Measurements from ENCODE around the gene STX7. TPM values are rescaled to one million over a fixed set of nuclear protein-coding genes. Genes with fewer than 3 reads are reported as not detected.

The STX7 gene
- total RNA-seq, 2 experiments from 2014 or later = 16.2 to 19.0 TPM

DNA sequence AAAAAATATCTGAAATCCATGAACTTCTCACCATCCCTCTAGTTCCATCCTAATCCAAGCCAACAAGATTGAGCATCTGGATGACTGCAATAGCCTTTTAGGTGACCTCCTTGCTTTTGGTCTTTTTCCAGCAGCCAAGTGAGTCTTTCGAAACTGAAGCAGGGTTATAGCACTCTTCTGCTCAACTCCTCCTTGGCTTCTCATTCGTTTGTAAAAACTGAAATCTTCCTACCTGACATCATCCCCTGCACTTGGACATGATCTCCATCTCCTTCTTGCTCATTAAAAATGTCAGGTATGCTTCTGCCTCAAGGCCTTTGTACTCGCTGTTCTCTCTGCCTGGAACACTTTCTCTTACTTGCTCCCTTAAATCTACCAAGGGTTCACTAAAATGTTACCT is 46.0 kb downstream of the STX7 start:
- H3K36me3 Mint-ChIP-seq = peaks cover 13% of the 10 kb centered on the region
- H3K27me3 Mint-ChIP-seq = no peaks in the 10 kb centered on the region
- no peak for DNase-seq
- H3K4me3 Mint-ChIP-seq = no peak overlapping the region
- H3K27ac Mint-ChIP-seq = no peak overlapping the region
- no peaks in the 10 kb centered on the region for H3K4me1 Mint-ChIP-seq (ENCODE audit: low read depth)
- intact Hi-C loops (cut with micrococcal nuclease) = no loop called here
- POLR2A ChIA-PET = no interaction called here
- CTCF ChIA-PET = interaction anchor here (0.6 to 1.5 kb wide), 2 partner anchors 187 to 432 kb away, joined by 3 to 6 read pairs; no protein-coding TSS in a partner anchor
- no peaks in the 10 kb centered on the region for H3K9me3 Mint-ChIP-seq

DNA sequence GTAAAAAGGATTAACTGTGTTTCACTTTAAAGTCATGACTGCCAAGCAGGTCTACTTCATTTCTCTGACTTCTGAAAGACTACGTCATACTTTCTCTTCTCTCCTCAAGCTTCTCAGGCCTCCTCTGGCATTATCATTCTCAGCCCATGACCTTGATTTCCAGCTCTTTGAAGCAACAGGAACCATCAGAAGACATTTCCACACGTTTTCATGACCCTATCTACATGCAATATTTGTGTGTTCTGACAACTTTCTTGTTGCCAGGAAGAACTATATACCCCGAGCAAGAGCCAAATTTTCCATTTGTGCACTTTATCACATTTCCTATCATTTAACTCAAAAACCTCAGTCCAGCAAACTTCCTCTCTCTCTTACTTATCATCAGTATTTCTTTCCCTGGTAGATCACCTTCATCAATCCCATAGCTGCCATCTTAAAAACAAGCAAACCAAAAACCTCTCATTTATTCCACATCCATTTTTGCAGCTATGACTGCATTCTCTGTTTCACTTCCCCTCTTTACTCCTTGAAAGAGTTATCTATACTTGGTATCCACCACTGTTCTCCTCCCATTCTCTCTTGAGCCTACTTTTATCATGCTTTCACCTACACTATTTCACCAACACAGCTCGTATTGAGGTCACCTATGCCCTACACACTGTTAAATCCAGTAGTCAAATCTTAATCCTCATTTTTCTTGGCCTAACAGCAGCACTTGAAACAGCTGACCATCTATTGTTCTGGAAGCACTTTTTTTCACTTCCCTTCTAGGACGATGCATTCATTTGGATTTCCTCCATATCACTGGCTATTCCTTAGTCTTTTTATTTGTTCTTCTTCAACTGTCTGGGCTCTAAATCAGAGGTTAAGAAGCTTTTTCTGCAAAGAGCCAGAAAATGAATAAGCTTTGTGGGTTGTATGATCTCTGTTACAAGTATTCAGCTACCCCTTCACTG is 47.1 kb downstream of the STX7 start:
- Mint-ChIP-seq H3K27me3 (no peaks in the 10 kb centered on the region), H3K27ac (no peak overlapping the region), H3K4me1 (ENCODE audit: low read depth) (no peaks in the 10 kb centered on the region), H3K36me3 (peaks cover 14% of the 10 kb centered on the region), H3K9me3 (no peaks in the 10 kb centered on the region), H3K4me3 (no peak overlapping the region)
- POLR2A ChIA-PET = interaction anchor here (0.7 kb wide), 1 partner anchor 1173 kb away, joined by 3 read pairs; no protein-coding TSS in a partner anchor
- CTCF ChIA-PET = interaction anchor here (0.6 to 2.0 kb wide), 3 partner anchors 18 to 186 kb away, joined by 4 to 13 read pairs (median 5); no protein-coding TSS in a partner anchor
- DNase-seq = no peak
- intact Hi-C loops (cut with micrococcal nuclease) = no loop called here

DNA sequence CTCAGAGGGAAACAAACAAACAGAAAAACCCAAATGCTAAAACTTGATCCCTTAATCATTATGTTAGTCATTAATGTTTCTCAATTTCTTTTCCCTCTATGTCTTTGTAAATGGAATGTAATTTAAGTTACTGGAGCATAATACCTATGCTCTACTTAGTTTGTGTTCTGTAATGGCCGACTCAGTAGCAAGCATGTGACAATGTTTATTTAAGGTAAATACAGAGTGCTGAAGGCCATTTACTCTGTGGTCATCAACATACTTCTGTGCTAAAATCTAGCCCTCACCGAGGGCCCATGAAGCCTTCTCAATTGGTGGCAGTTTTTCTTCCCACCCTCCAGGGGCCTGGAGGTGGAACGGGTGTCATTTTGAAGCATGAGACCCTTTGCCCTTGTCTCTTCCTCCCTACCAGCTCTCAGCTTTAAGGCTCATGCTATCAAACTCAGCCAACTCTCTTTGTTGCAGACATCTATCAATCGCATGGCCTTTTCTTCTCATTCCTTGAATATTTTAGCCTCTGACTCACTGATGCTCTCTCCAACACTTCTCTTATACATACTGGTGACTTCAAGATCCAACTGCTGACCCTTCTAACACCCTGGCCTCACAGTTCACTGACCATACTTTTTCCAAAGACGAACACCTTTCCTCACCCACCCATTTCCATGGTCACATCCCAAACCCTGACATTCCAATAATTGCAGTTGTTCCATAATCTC is 48.2 kb downstream of the STX7 start:
- intact Hi-C loops (cut with micrococcal nuclease) = no loop called here
- Mint-ChIP-seq H3K4me3 (no peak overlapping the region), H3K27ac (no peak overlapping the region), H3K4me1 (ENCODE audit: low read depth) (no peaks in the 10 kb centered on the region), H3K27me3 (no peaks in the 10 kb centered on the region), H3K9me3 (no peaks in the 10 kb centered on the region), H3K36me3 (peaks cover 15% of the 10 kb centered on the region)
- ChIA-PET CTCF (interaction anchor here (1.3 to 2.0 kb wide), 2 partner anchors 20 to 185 kb away, joined by 5 to 13 read pairs; no protein-coding TSS in a partner anchor), POLR2A (no interaction called here)
- DNase-seq = no peak

DNA sequence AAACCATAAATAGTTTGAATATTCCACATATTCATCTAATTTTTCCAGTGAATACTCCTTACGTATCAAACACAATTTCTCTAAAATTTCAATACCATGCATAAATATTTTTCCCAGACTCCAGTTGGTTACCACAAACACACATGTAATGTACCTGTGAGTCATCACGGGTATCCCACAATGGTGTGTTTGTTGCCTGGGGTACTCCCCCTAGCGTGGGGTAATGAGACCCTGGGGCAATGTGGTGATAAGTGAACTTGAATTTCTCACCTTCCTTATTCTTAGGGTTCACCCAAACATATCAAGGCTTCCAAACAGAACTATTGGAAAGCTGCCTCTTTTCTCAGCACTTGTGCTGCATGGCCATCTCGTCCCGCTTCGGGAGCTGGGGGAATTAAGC is 51.0 kb downstream of the STX7 start:
- no peaks in the 10 kb centered on the region for H3K4me1 Mint-ChIP-seq (ENCODE audit: low read depth)
- no peak overlapping the region for H3K27ac Mint-ChIP-seq
- DNase-seq = no peak
- no peak overlapping the region for H3K4me3 Mint-ChIP-seq
- ChIA-PET POLR2A (no interaction called here), CTCF (interaction anchor here (0.8 kb wide), 1 partner anchor 182 kb away, joined by 3 read pairs; no protein-coding TSS in a partner anchor)
- peaks cover 26% of the 10 kb centered on the region for H3K36me3 Mint-ChIP-seq
- no peaks in the 10 kb centered on the region for H3K27me3 Mint-ChIP-seq
- no peaks in the 10 kb centered on the region for H3K9me3 Mint-ChIP-seq
- intact Hi-C loops (cut with micrococcal nuclease) = no loop called here

DNA sequence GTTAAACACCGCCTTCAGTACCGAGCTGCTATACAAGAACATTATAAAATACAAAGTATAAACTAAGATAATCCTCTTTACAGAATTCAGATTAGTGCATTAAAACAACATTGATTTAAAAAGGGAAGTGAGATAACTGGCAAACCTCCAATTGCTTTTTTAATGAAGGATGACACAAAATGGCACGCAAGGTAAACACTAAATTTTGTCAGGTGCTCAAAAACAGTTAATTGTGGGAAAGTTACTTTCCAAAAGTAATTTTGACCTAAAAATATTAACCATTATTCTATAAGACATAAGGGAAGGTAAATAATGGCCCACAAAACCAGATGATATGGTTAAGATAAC is 53.3 kb downstream of the STX7 start:
- CTCF ChIA-PET = interaction anchor here (1.6 kb wide), 1 partner anchor 180 kb away, joined by 4 read pairs; no protein-coding TSS in a partner anchor
- intact Hi-C loops (cut with micrococcal nuclease) = no loop called here
- H3K27ac Mint-ChIP-seq = no peak overlapping the region
- peaks cover 33% of the 10 kb centered on the region for H3K36me3 Mint-ChIP-seq
- DNase-seq = no peak
- no peak overlapping the region for H3K4me3 Mint-ChIP-seq
- no peaks in the 10 kb centered on the region for H3K27me3 Mint-ChIP-seq
- POLR2A ChIA-PET = no interaction called here
- H3K9me3 Mint-ChIP-seq = no peaks in the 10 kb centered on the region
- no peaks in the 10 kb centered on the region for H3K4me1 Mint-ChIP-seq (ENCODE audit: low read depth)

DNA sequence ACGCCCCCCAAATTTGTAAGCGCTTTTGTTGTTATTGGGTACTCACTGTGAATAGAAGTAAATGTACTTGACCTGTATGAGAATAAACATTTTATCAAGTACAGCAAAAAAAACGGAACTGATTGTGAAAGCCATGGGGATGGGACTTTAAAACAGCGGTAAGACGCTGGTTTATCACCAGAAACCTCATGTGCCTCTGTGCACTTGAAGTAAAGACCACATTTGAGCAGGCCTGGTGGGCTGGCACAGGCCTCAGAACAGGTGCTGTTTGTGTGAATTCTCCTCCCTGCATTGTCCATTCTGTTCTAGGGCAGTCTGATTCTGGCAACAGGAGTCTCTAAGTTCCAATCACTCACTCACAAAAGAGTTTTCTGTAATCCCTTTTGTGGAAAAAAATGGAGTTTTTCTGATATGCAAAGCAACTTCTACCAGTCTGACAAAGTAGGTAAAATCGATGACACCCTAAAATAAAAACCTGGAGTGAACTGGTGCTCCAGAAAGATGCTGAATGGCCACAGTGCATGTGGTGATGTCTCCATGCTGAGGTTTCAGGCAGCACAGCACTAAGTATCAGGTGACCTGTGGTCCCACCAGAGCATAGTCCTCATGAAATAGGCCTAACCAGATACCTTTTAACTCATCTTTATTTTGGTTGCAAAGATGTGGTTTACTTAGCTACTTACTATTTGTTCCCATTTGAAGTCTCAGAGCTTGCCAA is 53.9 kb downstream of the STX7 start:
- no peaks in the 10 kb centered on the region for H3K27me3 Mint-ChIP-seq
- POLR2A ChIA-PET = no interaction called here
- peaks cover 33% of the 10 kb centered on the region for H3K36me3 Mint-ChIP-seq
- intact Hi-C loops (cut with micrococcal nuclease) = no loop called here
- DNase-seq = no peak
- H3K4me1 Mint-ChIP-seq (ENCODE audit: low read depth) = no peaks in the 10 kb centered on the region
- no peak overlapping the region for H3K27ac Mint-ChIP-seq
- CTCF ChIA-PET = no interaction called here
- H3K9me3 Mint-ChIP-seq = no peaks in the 10 kb centered on the region
- H3K4me3 Mint-ChIP-seq = no peak overlapping the region

DNA sequence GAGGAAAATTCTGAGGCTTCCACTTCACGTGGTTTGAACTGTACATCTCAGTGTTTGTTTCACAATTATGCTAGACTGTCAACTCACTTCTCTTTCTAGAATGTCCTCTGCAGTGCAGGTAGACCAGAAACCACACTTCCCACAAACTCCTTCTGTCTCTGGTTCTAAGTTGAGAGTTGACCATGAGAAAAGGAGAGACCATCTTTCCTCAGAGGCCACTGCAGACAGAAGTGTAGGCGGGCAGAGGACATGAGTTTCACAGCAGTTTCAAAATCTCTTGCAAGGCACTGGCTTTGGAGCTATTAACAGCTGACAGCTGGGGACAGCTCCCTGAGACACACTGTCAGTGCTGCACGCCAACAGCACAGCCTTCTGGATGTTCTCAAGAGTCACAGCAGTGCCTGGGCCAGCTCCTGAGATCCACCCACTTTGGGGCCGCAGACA is 56.2 kb downstream of the STX7 start:
- ChIA-PET POLR2A (no interaction called here), CTCF (interaction anchor here (2.4 kb wide), 1 partner anchor 177 kb away, joined by 8 read pairs; no protein-coding TSS in a partner anchor)
- no peak for DNase-seq
- Mint-ChIP-seq H3K9me3 (no peaks in the 10 kb centered on the region), H3K27me3 (no peaks in the 10 kb centered on the region), H3K36me3 (peaks cover 36% of the 10 kb centered on the region), H3K27ac (no peak overlapping the region), H3K4me1 (ENCODE audit: low read depth) (no peaks in the 10 kb centered on the region), H3K4me3 (no peak overlapping the region)
- intact Hi-C loops (cut with micrococcal nuclease) = no loop called here

DNA sequence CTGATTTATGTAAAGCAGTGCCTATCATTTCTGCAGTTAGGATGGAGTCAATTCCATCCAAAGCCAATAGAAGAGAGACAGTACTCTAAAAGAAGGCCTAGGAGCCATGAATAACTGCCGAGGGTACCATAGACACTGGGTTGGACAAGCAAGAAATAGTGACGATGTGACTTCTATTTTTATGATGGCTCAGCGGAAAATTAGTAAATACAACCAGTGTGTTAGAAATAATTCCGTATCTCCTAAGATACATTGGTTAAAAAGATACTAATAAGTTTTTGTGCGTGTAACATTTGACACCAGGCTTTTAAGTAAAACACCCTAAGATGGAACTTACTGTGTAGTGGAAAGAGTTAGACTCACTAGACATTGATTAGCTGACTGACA is 66.1 kb downstream of the STX7 start:
- ChIA-PET CTCF (interaction anchor here (0.9 kb wide), 1 partner anchor 228 kb away, joined by 3 read pairs; no protein-coding TSS in a partner anchor), POLR2A (no interaction called here)
- no peak for DNase-seq
- Mint-ChIP-seq H3K9me3 (peaks cover 21% of the 10 kb centered on the region), H3K27me3 (no peaks in the 10 kb centered on the region), H3K36me3 (peaks cover 20% of the 10 kb centered on the region), H3K4me1 (ENCODE audit: low read depth) (no peaks in the 10 kb centered on the region), H3K4me3 (no peak overlapping the region), H3K27ac (no peak overlapping the region)
- intact Hi-C loops (cut with micrococcal nuclease) = no loop called here

DNA sequence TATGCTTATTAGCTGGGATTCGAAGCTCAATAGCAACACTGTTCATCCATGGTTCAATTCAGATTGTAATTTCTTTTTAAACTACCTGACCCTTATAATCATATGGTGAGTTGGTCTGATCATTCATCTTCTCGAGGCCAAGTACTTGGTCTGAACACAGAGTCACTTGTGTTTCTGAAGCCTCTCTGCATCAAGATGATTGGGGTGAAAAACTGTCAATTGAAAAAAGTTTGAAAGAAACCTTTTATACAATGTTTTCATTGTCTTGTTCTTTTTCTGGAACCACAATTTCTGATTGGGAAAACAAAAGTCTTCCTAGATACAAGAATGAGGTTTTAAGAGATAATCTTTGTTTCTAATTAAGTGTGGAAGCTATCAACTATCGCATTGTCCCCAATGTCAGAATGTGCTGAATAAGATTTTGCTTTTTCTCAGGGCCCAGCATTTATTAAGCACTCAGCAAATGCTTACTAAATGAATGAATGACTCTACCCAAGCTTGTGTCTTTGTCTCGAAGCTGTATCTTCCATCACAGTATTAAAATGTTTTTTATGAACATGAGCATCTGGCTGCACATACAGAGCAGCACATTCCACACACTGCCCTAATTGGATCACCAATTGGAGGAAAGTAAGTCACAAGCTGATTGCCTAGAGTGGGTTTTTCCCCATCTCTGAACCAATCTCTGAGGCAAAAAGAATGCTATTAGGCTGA is 66.6 kb downstream of the STX7 start:
- peaks cover 26% of the 10 kb centered on the region for H3K9me3 Mint-ChIP-seq
- ChIA-PET CTCF (interaction anchor here (0.9 kb wide), 1 partner anchor 228 kb away, joined by 3 read pairs; no protein-coding TSS in a partner anchor), POLR2A (no interaction called here)
- no peaks in the 10 kb centered on the region for H3K27me3 Mint-ChIP-seq
- peaks cover 15% of the 10 kb centered on the region for H3K36me3 Mint-ChIP-seq
- intact Hi-C loops (cut with micrococcal nuclease) = no loop called here
- DNase-seq = no peak
- H3K4me3 Mint-ChIP-seq = no peak overlapping the region
- H3K4me1 Mint-ChIP-seq (ENCODE audit: low read depth) = no peaks in the 10 kb centered on the region
- H3K27ac Mint-ChIP-seq = no peak overlapping the region

DNA sequence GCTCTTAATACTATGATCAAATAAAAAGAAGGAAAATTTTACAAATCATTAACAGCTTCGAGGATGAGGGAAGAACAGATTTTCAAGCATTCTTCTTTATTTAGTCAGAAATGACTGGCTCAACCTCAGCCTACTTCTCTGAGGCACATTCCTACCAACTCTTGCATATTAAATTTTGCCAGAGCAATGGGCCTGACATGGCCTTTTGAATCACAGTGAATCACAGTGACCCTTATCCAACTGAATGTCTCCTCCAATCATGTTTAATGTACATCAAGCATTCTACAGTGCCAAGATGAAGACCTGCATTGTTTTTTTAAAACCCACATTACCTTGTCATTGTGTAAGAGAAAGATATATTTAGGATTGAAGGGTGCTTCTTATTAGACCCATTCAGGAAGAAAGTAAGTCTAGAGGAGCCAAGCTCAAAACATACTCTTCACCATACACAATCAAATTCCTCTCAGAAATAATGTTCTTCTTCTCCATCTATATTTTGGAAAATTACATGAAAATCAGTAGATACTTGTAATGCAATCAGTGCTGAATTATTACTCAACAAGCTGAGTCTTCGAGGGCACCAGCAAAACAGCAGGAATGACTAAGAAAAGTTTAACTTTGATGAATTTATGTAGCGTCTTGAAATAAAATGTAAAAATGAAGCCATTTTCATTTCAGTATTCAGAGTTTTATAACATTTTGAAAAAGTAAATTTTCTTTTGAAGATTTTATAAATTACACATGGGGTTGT is 67.5 kb downstream of the STX7 start:
- intact Hi-C loops (cut with micrococcal nuclease) = no loop called here
- no peaks in the 10 kb centered on the region for H3K27me3 Mint-ChIP-seq
- peaks cover 34% of the 10 kb centered on the region for H3K9me3 Mint-ChIP-seq
- no peak for DNase-seq
- POLR2A ChIA-PET = no interaction called here
- no peak overlapping the region for H3K27ac Mint-ChIP-seq
- H3K36me3 Mint-ChIP-seq = peaks cover 8% of the 10 kb centered on the region
- no peaks in the 10 kb centered on the region for H3K4me1 Mint-ChIP-seq (ENCODE audit: low read depth)
- CTCF ChIA-PET = no interaction called here
- H3K4me3 Mint-ChIP-seq = no peak overlapping the region

DNA sequence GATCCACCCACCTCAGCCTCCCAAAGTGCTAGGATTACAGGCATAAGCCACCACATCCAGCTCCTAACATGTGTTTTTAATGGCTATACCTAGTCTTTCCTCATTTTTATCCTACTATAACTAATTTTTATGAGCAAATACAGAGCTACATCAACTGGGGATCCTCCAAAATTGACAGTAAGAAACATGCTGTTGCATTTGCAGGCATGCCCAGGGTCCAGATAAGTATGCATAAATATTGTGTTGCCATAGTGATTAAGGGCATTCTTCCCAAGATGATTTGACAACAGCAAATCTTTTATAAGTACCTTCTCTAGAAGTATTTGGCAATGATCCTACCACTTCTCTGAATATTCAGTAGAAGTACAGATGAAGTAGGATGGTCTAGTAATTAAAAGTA is 69.7 kb downstream of the STX7 start:
- intact Hi-C loops (cut with micrococcal nuclease) = no loop called here
- Mint-ChIP-seq H3K27me3 (no peaks in the 10 kb centered on the region), H3K9me3 (peaks cover 36% of the 10 kb centered on the region), H3K36me3 (no peaks in the 10 kb centered on the region), H3K27ac (no peak overlapping the region), H3K4me1 (ENCODE audit: low read depth) (no peaks in the 10 kb centered on the region), H3K4me3 (no peak overlapping the region)
- POLR2A ChIA-PET = no interaction called here
- CTCF ChIA-PET = interaction anchor here (1.1 kb wide), 1 partner anchor 163 kb away, joined by 4 read pairs; no protein-coding TSS in a partner anchor
- no peak for DNase-seq

Data from activated CD4-positive, alpha-beta memory T cell treated with anti-CD3 and anti-CD28 coated beads for 36 hours (primary cell).